WI38 (cell line): Measurements from ENCODE around the gene HLX.

Experiments
- H3K4me3 ChIP-seq: 2 replicates; pipeline ENCODE4 v1.5.1; 2011; ENCODE audit warnings: low read depth, mild to moderate bottlenecking, control low read depth, low read length
- CTCF ChIP-seq: IDR thresholded peaks from 2 replicates; pipeline ENCODE4 v1.5.1; 2012; ENCODE audit warnings: low read depth, mild to moderate bottlenecking, control low read depth, low read length

Gene HLX

GRCh38 chr1:220887520-220888416 lies 8.5 kb downstream of the HLX start:
- TF ChIP-seq CTCF, result no peak
- no peak overlapping the region for H3K4me3 ChIP-seq

- no peak overlapping the region for H3K4me3 ChIP-seq
- no peak for TF ChIP-seq CTCF
These were observed 9.3 kb downstream of the HLX start for GRCh38 chr1:220888417-220888986.

- H3K4me3 ChIP-seq, result no peak overlapping the region
- TF ChIP-seq CTCF, result no peak
These were observed 10.1 kb downstream of the HLX start for GRCh38 chr1:220889333-220889732.

GRCh38 chr1:220889848-220890287 lies 10.6 kb downstream of the HLX start:
- H3K4me3 ChIP-seq, result no peak overlapping the region
- TF ChIP-seq CTCF, result no peak

- H3K4me3 ChIP-seq, result no peak overlapping the region
- no peak for TF ChIP-seq CTCF
These were observed 11.4 kb downstream of the HLX start for GRCh38 chr1:220890602-220891001.

- no peak overlapping the region for H3K4me3 ChIP-seq
- no peak for TF ChIP-seq CTCF
These were observed 12.2 kb downstream of the HLX start for GRCh38 chr1:220891224-220892085.

- H3K4me3 ChIP-seq, result no peak overlapping the region
- no peak for TF ChIP-seq CTCF
These were observed 12.8 kb downstream of the HLX start for GRCh38 chr1:220892086-220892376.
